Effector CD4-positive, alpha-beta T cell (primary cell): ENCODE measurements around the gene COPRS.
A peak's percentile ranks its signal among the peaks of the same experiment; 100 is the strongest.

Experiments used
- DNase-seq: peaks from one replicate; pipeline ENCODE4 v3.0.0-alpha.2; 2020
- total RNA-seq: gene quantifications from one replicate; lab custom pipeline; 2026; lab: John Stamatoyannopoulos, UW

Gene COPRS, protein sequence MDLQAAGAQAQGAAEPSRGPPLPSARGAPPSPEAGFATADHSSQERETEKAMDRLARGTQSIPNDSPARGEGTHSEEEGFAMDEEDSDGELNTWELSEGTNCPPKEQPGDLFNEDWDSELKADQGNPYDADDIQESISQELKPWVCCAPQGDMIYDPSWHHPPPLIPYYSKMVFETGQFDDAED
- 2.8 reads per million, percentile 9 among the genes with 10 or more reads in this experiment for total RNA-seq

GRCh38 chr17:31858642-31859486 is at the start of gene COPRS:
TSS of gene COPRS (minus strand) at chr17:31859244. CDS start at chr17:31859199, 45 bp downstream.
- peak; percentile 75 for DNase-seq

DNA sequence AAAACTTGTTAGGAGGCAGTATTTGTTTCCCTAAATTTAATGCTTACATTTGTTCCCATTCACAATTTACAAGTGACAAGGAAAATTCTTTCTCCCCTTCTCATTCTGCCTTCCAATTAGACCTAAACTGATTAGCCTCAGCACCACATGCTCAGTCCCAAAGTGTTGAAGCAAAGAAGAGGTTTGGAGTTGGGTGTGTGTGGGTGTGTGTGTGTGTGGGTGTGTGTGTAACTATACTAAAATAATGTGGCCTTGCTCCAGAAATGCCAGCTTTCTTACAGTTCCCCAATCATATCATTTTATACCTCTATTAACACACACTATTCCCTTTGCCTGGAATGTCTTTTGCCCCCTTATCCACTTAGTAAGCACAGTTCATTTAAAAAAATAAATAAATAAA is 49.3 kb upstream of the COPRS start:
- no peak for DNase-seq

DNA sequence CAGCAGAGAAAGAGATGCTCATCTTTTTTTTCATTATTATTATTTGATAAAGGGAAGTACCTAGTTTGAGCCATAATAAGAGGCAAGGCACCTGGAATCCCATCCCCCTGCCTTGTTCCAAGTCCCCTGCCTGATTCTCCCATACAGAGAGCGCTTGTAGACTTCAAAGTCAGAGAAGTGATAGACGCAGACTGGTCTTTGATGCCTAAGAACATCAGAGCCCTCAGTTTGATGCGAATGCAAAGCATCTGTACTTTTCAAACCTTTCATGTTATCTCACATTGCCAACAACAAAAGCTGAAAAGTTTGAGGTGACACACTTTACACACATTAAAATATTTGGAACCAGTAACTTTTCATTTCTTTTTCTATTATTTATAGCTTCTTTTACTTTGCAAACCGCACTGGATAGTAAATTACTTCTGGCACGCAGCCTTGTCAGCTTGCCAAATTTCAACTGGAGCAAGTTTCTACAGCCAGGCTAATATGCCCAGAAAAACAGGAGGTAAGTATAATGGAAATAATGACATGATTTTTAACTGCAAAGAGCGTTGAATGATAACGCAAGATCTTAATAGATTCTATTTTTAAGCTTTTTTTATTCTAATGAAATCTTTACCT is 48.4 kb upstream of the COPRS start:
- no peak for DNase-seq

- DNase-seq, result no peak
Observed at GRCh38 chr17:31903401-31903800, 44.4 kb upstream of the COPRS start.

GRCh38 chr17:31902693-31903092 is 43.6 kb upstream of the COPRS start:
- DNase-seq, result no peak

- no peak for DNase-seq
Observed at GRCh38 chr17:31900877-31901276, 41.8 kb upstream of the COPRS start.

DNA sequence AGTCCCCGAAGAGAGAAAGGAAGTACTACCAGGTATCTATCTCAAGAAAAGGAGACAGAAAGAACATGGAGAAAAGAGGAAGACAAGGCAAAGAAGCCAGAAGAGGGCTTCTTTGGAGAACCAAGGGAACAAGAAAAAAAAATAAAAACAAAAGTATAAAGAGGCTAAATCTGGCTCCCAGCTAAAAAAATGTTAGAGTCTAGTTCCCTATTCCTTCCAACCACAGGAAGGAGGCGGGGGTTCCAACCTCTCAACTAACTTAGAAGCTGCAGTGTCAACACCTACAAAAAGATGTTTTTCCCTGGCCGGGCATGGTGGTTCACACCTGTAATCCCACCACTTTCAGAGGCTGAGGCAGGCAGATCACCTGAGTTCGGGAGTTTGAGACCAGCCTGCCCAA is 29.1 kb upstream of the COPRS start:
- no peak for DNase-seq

- no peak for DNase-seq
Observed at GRCh38 chr17:31882571-31882970, 23.5 kb upstream of the COPRS start.

DNA sequence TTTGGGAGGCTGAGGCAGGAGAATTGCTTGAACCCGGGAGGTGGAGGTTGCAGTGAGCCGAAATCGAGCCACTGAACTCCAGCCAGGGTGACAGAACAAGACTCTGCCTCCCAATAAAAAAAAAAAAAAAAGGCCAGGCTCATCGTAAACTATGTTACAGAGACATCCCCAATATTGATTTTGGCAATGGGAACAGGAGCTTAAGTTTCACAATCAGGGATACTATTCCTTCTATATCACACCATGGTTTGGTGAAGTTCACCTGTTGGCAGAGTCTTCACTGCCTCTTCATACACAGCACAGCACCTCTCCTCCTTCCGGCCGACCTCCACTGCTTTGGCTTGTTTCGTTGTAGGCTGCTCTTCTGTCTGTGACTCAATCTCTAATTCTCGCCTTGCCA is 21.3 kb upstream of the COPRS start:
- DNase-seq, result no peak

- no peak for DNase-seq
Observed at GRCh38 chr17:31878703-31879073, 19.6 kb upstream of the COPRS start.

- DNase-seq, result no peak
Observed at GRCh38 chr17:31877911-31878702, 19.1 kb upstream of the COPRS start.

GRCh38 chr17:31877341-31877740 is 18.3 kb upstream of the COPRS start:
- DNase-seq, result no peak

DNA sequence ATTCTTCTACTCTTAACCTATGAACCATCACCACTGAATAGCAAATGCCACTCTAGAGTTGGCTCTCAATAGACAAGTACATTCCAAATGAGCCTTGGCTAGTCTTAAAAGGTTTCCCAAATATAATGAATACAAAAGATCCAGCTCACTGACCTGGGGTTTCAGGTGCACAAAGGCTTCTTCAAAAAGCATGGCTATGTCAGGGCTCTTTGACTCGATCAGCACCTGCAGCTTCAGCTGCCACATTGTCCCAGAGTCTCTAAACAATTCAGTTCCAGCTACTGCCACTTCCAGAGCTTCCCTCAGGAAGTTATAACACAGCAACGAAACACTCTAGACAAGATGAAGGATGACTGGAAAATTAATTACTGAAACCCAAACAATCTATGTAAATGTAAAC is 16.0 kb upstream of the COPRS start:
- no peak for DNase-seq

DNA sequence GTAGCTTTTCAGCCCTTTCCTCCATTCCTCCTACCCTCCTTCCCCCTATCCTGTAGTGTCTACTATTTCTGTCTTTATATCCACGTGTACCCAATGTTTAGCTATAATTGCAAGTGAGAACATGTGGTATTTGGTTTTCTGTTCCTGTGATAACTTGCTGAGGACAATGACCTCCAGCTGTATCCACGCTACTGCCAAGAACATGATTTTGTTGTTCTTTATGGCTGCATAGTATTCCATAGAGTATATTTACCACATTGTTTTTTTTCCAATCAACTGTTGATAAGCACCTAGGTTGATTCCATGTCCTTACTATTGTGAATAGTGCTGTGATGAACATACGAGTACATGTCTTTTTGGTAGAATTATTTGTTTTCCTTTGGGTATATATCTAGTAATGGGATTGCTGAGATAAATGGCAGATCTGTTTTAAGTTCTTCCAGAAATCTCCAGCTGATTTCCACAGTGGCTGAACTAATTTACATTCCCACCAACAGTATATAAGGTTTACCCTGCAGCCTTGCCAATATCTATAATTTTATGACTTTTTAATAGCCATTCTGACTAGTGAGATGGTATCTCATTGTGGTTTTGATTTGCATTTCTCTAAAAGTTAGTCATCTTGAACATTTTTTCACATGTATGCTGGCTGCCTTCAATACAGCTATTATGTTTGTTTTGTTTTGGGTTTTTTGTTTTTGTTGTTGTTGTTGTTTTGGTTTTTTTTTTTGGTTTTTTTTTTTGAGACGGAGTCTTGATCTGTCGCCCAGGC is 10.9 kb upstream of the COPRS start:
- DNase-seq, result no peak

- no peak for DNase-seq
Observed at GRCh38 chr17:31869031-31869430, 10.0 kb upstream of the COPRS start.

- DNase-seq, result no peak
Observed at GRCh38 chr17:31859487-31860008, 504 bp upstream of the COPRS start.

GRCh38 chr17:31857920-31858641 is 963 bp downstream of the COPRS start:
- DNase-seq, result no peak

DNA sequence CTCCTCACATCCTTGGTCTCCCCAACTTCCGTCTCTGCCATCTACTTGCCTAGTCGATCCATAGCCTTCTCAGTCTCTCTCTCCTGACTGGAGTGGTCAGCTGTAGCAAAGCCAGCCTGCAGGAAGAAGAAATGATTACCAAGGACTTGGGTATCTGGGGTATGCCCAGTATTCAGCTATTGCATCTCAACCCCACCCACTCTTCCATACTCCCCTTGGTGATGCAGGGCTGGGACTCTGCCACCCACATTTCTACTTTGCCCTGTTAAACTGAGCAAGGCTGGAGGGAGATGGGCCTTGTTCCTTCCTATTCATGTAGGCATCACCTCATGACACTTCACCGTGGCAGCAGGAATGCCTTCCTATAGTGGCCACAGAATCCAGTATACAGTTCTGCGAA is 2.3 kb downstream of the COPRS start:
- DNase-seq, result no peak

DNA sequence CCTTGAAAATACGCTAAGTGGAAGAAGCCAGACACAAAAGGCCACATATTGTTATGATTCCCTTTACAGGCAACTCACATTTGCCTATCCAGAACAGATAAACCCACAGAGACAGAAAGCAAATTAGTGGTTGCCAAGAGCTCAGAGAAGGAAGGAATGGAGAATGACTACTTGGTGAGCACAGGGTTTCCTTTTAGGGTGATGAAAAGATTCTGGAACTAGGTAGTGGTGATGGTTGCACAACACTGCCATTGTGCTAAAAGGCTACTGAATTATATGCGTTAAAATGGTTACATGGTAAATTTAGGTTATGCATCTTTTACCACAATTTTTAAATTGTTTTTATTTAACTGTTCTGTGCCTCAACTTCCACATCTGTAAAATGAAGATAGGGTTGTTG is 4.4 kb downstream of the COPRS start:
- no peak for DNase-seq

GRCh38 chr17:31853911-31854470 is 5.1 kb downstream of the COPRS start:
- DNase-seq, result no peak

GRCh38 chr17:31845291-31845690 is 13.8 kb downstream of the COPRS start:
- no peak for DNase-seq
